K562 (cell line): Measurements from ENCODE around the gene RERE. TPM values are rescaled to one million over a fixed set of nuclear protein-coding genes. Genes with fewer than 3 reads are reported as not detected.

Experiments used
- CTBP1 ChIP-seq: fragments of 450-650 bp; IDR thresholded peaks from 2 replicates; pipeline ENCODE4 v1.6.1; 2016; ENCODE audit warnings: borderline replicate concordance
- MAFK ChIP-seq: IDR thresholded peaks from 2 replicates; pipeline ENCODE4 v1.6.1; 2011; ENCODE audit warnings: low read length, improper control_type of control experiment
- MYNN ChIP-seq, 2 experiments: sonication (generic); formaldehyde crosslinking in 1 of 2; IDR thresholded peaks; 2 replicates each; pipeline versions ENCODE4 v1.5.0 to v1.6.1; 2016 to 2020; ENCODE audit warnings: antibody characterized with exemption in 1 of 2, missing genetic modification reagents in 1 of 2
- POLR2A ChIP-seq: fragments of 450-650 bp; conservative IDR thresholded peaks from 2 replicates; pipeline ENCODE4 v1.6.1; 2016
- RB1 ChIP-seq: fragments of 450-650 bp; IDR thresholded peaks from 2 replicates; pipeline ENCODE4 v1.6.1; 2017; ENCODE audit warnings: low read depth, mild to moderate bottlenecking
- RBM14 ChIP-seq: fragments of 200-400 bp; formaldehyde crosslinking; IDR thresholded peaks from 2 replicates; pipeline ENCODE4 v1.6.1; 2018; ENCODE audit warnings: low read depth, mild to moderate bottlenecking, low read length, moderate library complexity, borderline replicate concordance; ENCODE audit not compliant: insufficient read depth
- RBM25 ChIP-seq: fragments of 200-400 bp; formaldehyde crosslinking; IDR thresholded peaks from 2 replicates; pipeline ENCODE4 v1.6.1; 2018; ENCODE audit warnings: low read length, low read depth, moderate library complexity; ENCODE audit not compliant: severe bottlenecking
- SRF ChIP-seq, 2 experiments: fragments of 250-450, 450-650 bp in 1 of 2; sonication (Bioruptor Pico) in 1 of 2; sonication (generic) in 1 of 2; formaldehyde crosslinking; IDR thresholded peaks; 2 replicates each; pipeline versions ENCODE4 v1.5.0 to v1.5.1; 2020 to 2022; ENCODE audit warnings: mild to moderate bottlenecking in 1 of 2, missing genetic modification reagents in 1 of 2
- ZNF232 ChIP-seq: sonication (generic); formaldehyde crosslinking; IDR thresholded peaks from 2 replicates; pipeline ENCODE4 v1.8.0; 2022; ENCODE audit warnings: mild to moderate bottlenecking, missing genetic modification reagents
- polyA plus RNA-seq, 8 experiments: library from polyadenylated mRNA; depleted of rRNA in 4 of 8; stranded (reverse) in 5 of 8; unstranded in 3 of 8; fragments of >200 nt; fragmentation: Nextera tagmentation in 2 of 8; fragmentation: Illumina TruSeq in 1 of 8; extraction: Ambion mirVana in 2 of 8; extraction: Trizol in 1 of 8; gene quantifications; 2 replicates each; pipeline versions ENCODE4 v1.2.1 to v1.2.3, GENCODE V29; 2011 to 2014; ENCODE audit warnings: inconsistent platforms in 1 of 8, missing spikeins in 1 of 8
- total RNA-seq, 7 experiments: library from RNA; depleted of rRNA in 6 of 7; stranded (reverse); fragments of >200 nt in 6 of 7; fragmentation: Illumina TruSeq in 2 of 7; extraction: Trizol in 2 of 7; gene quantifications; 2 replicates each; pipeline versions ENCODE4 v1.2.1 to v1.2.3, GENCODE V29; 2011 to 2021; ENCODE audit warnings: low replicate concordance in 1 of 7
- TF ChIP-seq, protein P1 (sequence below), 2 experiments: fragments of 450-650 bp; formaldehyde crosslinking in 1 of 2; IDR thresholded peaks; 2 replicates each; pipeline versions ENCODE4 v1.4.0 to v1.6.1; 2014 to 2020; ENCODE audit warnings: mild to moderate bottlenecking in 2 of 2, borderline replicate concordance in 1 of 2, low read depth in 1 of 2
- TF ChIP-seq, protein P2 (sequence below): fragments of 450-650 bp; IDR thresholded peaks from 2 replicates; pipeline ENCODE4 v1.6.1; 2016; ENCODE audit warnings: borderline replicate concordance
- TF ChIP-seq, protein P3 (sequence below), 2 experiments: fragments of 450-650 bp in 1 of 2; IDR thresholded peaks; 2 replicates each; pipeline ENCODE4 v1.6.1; 2011 to 2017; ENCODE audit warnings: low read depth in 2 of 2, antibody characterized with exemption in 1 of 2, borderline replicate concordance in 1 of 2, low read length in 1 of 2, mild to moderate bottlenecking in 1 of 2, mixed read lengths in 1 of 2; ENCODE audit not compliant: control insufficient read depth in 1 of 2

Gene RERE
- total and polyA plus RNA-seq, 9 of the 15 experiments (the other 6 are each of a cell fraction or from before 2014, with no cell fraction given), result 3.0 to 51.5 (median 13.4) TPM

GRCh38 chr1:8858888-8859706 is 41.7 kb upstream of the RERE start (continued):
- TF ChIP-seq, protein P1, sequence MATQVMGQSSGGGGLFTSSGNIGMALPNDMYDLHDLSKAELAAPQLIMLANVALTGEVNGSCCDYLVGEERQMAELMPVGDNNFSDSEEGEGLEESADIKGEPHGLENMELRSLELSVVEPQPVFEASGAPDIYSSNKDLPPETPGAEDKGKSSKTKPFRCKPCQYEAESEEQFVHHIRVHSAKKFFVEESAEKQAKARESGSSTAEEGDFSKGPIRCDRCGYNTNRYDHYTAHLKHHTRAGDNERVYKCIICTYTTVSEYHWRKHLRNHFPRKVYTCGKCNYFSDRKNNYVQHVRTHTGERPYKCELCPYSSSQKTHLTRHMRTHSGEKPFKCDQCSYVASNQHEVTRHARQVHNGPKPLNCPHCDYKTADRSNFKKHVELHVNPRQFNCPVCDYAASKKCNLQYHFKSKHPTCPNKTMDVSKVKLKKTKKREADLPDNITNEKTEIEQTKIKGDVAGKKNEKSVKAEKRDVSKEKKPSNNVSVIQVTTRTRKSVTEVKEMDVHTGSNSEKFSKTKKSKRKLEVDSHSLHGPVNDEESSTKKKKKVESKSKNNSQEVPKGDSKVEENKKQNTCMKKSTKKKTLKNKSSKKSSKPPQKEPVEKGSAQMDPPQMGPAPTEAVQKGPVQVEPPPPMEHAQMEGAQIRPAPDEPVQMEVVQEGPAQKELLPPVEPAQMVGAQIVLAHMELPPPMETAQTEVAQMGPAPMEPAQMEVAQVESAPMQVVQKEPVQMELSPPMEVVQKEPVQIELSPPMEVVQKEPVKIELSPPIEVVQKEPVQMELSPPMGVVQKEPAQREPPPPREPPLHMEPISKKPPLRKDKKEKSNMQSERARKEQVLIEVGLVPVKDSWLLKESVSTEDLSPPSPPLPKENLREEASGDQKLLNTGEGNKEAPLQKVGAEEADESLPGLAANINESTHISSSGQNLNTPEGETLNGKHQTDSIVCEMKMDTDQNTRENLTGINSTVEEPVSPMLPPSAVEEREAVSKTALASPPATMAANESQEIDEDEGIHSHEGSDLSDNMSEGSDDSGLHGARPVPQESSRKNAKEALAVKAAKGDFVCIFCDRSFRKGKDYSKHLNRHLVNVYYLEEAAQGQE (IDR thresholded peaks at IDR 0.05; ENCODE audit: borderline replicate concordance), result peak; percentile 66; the same call in 1 of the 2 replicates
- TF ChIP-seq, protein P1 (CRISPR knock-in tag; IDR thresholded peaks at IDR 0.05; ENCODE audit: low read depth), result no peak
- TF ChIP-seq MAFK (0 out of 2 replicates have a peak, but pooled peaks have one; percentile 5), MYNN (IDR thresholded peaks at IDR 0.05) (peak; percentile 46), MYNN (CRISPR knock-in tag; IDR thresholded peaks at IDR 0.05) (no peak), RBM25 (no peak), RB1 (0 out of 2 replicates have a peak, but pooled peaks have one; percentile 16), ZNF232 (CRISPR knock-in tag) (no peak), CTBP1 (no peak), SRF (CRISPR knock-in tag; IDR thresholded peaks at IDR 0.05) (0 out of 4 replicates have a peak, but pooled peaks of 1 of the 2 experiments have one; percentile 16), POLR2A (peak; percentile 61; the same call in 1 of the 2 replicates), RBM14 (no peak)
- TF ChIP-seq, protein P2, sequence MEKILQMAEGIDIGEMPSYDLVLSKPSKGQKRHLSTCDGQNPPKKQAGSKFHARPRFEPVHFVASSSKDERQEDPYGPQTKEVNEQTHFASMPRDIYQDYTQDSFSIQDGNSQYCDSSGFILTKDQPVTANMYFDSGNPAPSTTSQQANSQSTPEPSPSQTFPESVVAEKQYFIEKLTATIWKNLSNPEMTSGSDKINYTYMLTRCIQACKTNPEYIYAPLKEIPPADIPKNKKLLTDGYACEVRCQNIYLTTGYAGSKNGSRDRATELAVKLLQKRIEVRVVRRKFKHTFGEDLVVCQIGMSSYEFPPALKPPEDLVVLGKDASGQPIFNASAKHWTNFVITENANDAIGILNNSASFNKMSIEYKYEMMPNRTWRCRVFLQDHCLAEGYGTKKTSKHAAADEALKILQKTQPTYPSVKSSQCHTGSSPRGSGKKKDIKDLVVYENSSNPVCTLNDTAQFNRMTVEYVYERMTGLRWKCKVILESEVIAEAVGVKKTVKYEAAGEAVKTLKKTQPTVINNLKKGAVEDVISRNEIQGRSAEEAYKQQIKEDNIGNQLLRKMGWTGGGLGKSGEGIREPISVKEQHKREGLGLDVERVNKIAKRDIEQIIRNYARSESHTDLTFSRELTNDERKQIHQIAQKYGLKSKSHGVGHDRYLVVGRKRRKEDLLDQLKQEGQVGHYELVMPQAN, result no peak
- TF ChIP-seq, protein P3, sequence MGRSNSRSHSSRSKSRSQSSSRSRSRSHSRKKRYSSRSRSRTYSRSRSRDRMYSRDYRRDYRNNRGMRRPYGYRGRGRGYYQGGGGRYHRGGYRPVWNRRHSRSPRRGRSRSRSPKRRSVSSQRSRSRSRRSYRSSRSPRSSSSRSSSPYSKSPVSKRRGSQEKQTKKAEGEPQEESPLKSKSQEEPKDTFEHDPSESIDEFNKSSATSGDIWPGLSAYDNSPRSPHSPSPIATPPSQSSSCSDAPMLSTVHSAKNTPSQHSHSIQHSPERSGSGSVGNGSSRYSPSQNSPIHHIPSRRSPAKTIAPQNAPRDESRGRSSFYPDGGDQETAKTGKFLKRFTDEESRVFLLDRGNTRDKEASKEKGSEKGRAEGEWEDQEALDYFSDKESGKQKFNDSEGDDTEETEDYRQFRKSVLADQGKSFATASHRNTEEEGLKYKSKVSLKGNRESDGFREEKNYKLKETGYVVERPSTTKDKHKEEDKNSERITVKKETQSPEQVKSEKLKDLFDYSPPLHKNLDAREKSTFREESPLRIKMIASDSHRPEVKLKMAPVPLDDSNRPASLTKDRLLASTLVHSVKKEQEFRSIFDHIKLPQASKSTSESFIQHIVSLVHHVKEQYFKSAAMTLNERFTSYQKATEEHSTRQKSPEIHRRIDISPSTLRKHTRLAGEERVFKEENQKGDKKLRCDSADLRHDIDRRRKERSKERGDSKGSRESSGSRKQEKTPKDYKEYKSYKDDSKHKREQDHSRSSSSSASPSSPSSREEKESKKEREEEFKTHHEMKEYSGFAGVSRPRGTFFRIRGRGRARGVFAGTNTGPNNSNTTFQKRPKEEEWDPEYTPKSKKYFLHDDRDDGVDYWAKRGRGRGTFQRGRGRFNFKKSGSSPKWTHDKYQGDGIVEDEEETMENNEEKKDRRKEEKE (IDR thresholded peaks at IDR 0.05; ENCODE audit: borderline replicate concordance in 1 of 2, control insufficient read depth in 1 of 2, low read depth in 2 of 2, low read length in 1 of 2), result 0 out of 4 replicates have a peak, but pooled peaks of 1 of the 2 experiments have one; percentile 58
